Endometrial microvascular endothelial cells (primary cell): ENCODE data around the gene FSD1. TPM values are rescaled to one million over a fixed set of nuclear protein-coding genes. Genes with fewer than 3 reads are reported as not detected.
"Not testable (repeated sequence)": the region's sequence is repeated elsewhere in the genome, so short reads cannot be mapped to it uniquely, and the experiment has no call there.

ENCODE experiments used
- in situ Hi-C: cut with HindIII; loops from 2 replicates; pipeline ENCODE4 v1.10.0; 2017; ENCODE audit warnings: low sequenced_read_pairs, low pct_unique_long_range_greater_than_20kb; ENCODE audit errors: inconsistent ontology term
- total RNA-seq: library from RNA; depleted of rRNA; stranded (reverse); fragments of >200 nt; gene quantifications from one replicate; pipeline ENCODE4 v1.2.3, GENCODE V29; 2015; ENCODE audit errors: inconsistent ontology term

Gene FSD1
- total RNA-seq = 15.1 TPM

DNA sequence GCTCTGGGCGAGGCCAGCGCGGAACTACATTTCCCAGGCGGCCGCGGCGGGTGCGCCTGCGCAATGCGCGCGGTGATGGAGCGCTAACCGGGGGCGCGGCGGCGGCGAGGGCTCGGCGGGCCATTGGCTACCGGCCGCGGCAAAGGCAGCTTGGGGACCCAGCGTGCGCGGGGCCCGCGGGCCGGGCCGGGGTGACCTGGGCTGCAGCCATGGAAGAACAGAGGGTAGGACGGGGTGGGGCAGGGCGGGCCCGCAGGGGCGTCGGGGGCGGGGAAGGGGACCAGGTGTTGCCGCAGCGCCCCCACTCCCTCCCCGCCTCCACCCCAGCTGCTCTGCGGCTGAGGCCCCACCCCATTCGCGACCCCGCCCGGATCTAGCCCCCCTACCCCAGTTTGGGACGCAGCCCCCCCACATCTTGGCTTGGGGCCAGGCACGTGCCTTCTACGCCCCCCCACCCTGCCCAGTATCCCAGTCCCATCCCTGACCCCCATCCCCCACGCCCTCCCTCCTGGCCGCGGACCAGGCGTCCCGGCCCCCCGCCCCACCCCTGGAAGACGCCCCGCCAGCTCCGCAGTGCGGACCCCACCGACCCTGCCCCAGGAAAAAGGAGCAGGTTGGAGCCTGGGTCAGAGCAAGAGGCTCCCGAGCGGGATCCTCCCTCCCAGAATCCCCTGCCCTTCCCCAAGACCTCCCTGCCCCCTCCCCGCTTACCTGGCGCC, at the start of gene FSD1:
Gene FSD1, plus strand, starts transcription at position 61 of the 719 bp plus-strand sequence. Its CDS starts 149 bp downstream, at position 210.
- in situ Hi-C loops = no loop called here

DNA sequence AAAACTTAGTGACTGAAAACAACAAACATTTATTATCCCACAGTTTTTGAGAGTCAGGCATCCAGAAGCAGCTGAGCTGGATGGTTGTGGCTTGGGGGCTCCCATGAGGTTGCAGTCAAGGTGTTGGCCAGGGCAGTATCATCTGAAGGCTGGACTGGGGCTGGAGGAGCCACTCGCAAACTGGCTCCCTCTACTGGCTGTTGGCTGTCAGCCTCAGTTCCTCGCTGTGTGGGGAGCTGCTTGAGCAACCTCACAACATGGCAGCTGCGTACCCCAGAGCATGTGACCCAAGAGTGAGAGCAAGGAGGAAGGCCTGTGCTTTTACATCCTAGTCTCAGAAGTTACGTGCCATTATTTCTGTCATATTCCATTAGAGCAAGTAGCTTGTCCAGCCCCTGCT, 47.8 kb upstream of the FSD1 start:
- in situ Hi-C loops = no loop called here

DNA sequence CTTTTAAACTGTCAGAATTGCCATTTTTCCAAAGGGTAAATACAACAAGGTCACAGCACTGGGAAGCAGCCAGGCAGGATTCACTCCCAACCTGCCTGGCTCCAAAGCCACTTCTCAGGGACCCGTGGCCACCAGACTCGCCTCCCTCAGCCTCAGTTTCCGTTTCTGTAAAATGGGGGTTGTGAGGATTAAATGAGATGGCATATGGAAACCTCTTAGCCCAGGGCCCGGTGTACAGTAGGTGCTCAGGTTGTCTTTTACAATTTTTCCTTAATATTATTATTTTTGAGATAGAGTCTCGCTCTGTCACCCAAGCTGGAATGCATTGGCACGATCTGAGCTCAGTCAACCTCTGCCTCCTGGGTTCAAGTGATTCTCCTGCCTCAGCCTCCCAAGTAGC, 47.4 kb upstream of the FSD1 start:
- in situ Hi-C loops = no loop called here

DNA sequence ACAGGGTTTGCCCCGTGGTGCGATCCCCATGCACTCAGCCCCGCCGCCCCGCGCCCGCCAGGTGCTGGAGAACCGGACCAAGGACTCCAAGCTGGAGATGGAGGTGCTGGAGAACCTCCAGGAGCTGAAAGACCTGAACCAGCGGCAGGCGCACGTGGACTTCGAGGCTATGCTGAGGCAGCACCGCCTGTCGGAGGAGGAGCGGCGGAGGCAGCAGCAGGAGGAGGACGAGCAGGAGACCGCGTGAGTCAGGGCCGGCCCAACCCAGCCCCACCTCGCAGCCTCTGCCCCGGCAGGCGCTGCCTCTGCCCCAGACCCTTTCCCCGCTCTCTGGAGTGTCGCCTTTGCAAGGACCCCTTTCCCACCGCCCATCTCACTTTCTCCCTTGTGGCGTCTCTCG, 46.2 kb upstream of the FSD1 start:
- in situ Hi-C loops = no loop called here

DNA sequence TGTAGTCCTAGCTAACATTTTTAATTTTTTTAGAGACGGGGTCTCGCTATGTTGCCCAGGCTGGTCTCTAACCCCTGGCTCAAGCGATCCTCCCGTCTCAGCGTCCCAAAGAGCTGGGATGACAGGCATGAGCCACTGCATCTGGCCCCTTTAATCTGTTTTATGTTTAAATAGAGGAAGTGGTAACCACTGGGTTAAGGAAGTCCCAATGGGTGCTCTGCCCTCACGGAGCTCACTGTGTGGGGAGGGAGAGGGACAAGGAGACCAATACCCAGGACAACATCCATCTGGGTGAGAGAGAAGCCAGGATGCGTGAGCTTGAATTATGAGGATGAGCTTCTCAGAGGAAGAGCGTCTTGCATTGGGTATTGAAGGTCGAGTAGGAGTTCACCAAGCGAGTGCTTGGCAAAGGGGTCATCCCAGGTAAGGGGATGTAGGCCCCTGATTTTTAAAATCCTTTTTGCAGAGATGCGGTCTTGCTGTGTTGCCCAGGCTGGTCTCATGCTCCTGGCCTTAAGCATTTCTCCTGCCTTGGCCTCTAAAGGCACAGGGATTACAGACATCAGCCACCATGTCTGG, 43.7 kb upstream of the FSD1 start:
- in situ Hi-C loops = no loop called here

DNA sequence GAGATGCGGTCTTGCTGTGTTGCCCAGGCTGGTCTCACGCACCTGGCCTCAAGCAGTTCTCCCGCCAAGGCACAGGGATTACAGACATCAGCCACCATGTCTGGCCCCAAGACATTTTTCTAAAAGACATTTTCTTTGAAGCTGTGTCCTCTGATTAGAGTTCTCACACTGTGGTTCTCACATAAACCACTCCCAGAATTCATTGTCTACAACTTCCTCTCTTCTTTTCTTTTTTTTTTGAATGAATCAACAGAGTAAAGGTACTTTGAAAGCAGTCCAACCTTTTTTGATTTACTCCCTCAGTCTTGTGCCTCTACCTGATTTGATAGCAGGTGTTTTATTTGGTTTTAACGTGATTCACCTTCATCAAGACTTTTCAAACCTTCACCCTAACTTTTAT, 39.6 kb upstream of the FSD1 start:
- in situ Hi-C loops = no loop called here

DNA sequence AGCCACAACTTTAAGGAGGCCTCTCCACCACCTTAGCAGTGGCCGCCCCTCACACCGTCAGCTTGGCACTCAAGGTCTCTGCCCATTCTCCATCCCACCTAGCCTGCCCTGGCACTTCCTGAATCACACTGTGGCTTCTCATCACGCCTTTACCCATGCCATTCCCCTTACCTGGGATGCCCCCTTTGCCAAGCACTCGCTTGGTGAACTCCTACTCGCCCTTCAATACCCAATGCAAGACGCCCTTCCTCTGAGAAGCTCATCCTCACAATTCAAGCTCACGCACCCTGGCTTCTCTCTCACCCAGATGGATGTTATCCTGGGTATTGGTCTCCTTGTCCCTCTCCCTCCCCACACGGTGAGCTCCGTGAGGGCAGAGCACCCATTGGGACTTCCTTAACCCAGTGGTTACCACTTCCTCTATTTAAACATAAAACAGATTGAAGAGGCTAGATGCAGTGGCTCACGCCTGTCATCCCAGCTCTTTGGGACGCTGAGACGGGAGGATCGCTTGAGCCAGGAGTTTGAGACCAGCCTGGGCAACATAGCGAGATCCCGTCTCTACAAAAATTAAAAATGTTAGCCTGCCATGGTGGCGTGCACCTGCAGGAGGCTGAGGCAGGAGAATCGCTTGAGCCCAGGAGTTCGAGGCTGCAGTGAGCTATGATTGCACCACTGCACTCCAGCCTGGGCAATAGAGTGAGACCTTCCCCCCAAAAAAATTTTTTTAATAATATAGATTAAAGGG, 38.0 kb upstream of the FSD1 start:
- in situ Hi-C loops = no loop called here

DNA sequence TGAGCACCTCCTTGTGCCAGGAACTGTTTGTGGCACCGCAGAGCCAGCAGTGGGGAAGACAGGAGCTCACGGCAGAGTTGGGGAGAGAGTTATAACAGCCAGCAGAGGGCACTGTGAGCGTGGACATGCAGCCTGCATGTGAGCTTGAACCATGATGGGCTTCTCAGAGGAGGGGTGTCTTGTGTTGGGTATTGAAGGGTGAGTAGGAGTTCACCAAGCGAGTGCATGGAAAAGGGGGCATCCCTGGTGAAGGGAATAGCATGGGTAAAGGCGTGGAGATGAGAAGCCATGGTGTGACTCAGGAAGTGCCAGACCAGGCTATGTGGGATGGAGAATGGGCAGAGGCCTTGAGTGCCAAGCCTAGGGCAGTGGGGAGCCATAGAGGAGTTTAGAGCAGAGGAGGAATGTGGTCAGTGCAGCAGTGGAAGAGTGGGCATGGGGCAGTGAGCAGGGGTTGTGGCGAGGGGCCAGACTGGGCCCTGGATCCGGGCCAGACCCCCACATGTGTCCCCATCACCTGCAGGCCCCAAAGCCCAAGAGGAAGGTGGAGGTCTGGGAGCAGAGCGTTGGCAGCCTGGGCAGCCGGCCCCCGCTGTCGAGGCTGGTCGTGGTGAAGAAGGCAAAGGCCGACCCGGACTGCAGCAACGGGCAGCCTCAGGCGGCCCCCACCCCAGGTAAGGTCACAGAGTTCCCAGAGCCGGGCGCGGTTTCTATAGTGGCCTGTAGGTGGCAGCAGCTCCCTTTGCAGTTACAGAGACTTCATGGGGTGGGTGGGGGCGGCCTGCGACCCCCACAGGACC, 37.1 kb upstream of the FSD1 start:
- in situ Hi-C loops = no loop called here

DNA sequence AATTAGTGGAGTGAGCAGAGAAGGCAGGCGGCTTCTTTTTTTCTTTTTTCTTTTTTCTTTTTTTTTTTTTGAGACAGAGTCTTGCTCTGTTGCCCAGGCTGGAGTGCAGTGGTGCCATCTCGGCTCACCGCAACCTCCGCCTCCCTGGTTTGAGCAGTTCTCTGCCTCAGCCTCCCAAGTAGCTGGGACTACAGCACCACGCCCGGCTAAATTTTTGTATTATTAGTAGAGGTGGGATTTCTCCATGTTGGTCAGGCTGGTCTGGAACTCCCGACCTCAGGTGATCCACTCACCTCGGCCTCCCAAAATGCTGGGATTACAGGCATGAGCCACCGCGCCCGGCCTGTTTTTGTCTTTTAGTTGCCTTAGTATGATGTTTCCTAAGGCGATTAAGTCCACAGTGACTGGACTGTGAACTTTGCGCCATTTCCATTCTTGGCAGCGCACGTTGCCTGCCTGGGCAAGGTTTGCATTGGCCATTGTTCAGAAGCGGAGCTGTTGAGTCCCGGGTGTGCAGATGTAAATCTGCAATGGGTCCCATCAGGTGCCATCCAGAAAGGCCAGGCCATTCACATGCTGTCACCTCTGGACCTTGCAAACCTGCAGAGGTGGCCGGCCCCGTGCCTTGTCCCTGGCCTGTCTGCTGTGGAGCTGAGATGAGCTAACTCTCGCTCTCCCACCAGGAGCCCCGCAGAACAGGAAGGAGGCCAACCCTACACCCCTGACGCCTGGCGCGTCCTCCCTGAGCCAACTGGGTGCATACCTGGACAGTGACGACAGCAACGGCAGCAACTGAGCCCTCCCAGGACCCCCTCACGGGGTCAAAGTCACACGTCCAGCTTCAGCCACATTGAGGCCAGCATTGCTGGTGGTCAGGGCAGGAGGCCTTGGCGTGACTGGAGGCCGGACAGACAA, 36.2 kb upstream of the FSD1 start:
- in situ Hi-C loops = no loop called here

DNA sequence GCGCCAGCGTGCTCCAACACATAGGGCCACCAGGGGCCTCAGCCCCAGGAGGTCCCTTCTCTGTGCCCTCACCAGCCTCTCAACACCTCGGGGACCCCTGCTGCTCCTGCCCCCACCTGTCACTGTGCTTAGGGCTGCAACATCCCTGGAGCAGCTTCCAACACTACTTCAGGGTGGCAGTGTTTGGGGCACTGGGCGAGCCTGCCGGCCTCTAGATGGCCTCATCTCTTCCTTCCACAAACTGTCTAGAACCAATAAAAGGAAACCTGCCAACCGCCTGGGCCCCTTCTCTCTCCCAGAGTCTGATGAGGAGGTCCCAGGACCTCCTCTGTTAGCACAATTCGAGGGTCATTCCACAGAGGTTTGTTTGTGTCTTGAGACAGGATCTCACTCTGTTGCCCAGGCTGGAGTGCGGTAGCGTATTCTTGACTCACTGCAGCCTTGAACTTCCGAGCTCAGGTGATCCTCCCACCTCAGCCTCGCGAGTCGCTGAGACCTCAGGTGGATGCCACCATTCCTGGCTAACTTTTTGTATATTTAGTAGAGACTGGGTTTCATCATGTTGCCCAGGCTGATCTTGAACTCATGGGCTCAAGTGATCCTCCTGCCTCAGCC, 35.5 kb upstream of the FSD1 start:
- in situ Hi-C loops = no loop called here

DNA sequence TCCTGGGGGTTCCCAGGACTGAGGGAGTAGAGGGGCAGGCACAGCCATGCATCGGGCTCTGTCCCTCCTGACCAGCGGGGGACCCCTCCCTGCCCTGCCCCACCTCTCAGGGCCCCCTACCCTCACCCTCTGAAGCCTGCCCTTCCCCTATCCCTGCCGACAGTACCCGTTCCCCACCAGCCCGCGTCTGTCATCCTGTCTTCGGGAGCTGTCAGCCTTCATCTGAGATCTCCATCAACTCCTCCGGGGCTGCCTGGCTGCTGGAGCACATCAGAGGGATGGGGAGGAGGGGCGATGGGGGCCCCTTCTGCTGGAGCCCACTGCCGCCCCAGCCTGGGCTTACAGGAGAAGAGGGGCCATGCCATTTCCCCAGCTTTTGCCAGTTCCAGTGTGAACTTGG, 31.5 kb upstream of the FSD1 start:
- in situ Hi-C loops = no loop called here

DNA sequence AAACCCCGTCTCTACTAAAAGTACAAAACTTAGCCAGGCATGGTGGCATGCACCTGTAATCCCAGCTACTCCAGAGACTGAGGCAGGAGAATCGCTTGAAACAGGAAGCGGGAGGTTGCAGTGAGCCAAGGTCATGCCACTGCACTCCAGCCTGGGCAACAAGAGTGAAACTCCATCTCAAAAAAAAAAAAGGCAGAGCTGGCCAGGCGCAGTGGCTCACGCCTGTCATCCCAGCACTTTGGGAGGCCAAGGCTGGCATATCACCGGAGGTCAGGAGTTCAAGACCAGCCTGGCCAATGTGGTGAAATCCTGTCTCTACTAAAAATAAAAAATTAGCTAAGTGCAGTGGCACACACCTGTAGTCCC, 30.1 kb upstream of the FSD1 start:
- in situ Hi-C loops = not testable (repeated sequence)

DNA sequence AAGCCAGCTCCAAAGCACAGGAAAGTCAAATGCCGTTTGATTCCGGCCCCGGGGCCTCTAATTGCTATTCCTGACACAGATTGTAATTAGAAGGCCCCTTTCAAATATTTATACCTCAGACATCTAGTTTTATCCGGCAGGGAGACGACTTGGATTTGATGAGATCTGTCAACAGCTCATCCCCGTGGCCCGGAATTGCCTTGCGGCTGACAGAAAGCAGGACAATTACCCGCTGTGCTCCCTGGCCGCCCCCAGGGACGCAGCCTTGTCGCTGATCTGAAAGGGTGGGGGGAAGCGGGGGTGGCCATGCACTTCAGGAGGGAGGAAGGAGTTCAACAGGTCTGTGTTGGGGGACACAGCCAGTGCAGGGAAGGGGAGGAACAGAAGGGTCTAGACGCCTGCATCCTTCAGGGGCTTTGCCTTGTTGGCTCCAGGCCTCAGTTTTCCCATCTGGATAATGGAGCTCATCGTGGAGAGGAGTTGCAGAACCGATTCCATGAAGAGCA, 27.2 kb upstream of the FSD1 start:
- in situ Hi-C loops = no loop called here

DNA sequence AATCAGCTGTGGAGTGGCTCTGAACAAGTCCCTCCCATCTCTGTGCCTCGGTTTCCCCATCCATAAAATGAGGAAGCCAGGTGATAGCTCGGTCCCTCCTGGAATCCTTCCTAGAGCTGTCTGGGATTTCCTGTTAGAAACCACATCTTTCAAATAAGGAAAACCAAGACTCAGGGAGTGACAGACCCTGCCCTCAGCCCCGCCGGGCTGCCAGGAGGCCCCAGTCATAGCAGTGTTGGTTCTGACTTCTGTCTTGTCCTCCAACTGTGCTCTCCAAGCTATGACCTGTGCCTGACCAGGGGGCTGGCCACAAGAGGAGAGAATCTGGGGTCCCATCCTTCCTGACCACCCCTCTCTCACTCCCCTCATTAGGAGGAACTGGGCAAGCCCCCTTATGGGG, 26.4 kb upstream of the FSD1 start:
- in situ Hi-C loops = no loop called here

DNA sequence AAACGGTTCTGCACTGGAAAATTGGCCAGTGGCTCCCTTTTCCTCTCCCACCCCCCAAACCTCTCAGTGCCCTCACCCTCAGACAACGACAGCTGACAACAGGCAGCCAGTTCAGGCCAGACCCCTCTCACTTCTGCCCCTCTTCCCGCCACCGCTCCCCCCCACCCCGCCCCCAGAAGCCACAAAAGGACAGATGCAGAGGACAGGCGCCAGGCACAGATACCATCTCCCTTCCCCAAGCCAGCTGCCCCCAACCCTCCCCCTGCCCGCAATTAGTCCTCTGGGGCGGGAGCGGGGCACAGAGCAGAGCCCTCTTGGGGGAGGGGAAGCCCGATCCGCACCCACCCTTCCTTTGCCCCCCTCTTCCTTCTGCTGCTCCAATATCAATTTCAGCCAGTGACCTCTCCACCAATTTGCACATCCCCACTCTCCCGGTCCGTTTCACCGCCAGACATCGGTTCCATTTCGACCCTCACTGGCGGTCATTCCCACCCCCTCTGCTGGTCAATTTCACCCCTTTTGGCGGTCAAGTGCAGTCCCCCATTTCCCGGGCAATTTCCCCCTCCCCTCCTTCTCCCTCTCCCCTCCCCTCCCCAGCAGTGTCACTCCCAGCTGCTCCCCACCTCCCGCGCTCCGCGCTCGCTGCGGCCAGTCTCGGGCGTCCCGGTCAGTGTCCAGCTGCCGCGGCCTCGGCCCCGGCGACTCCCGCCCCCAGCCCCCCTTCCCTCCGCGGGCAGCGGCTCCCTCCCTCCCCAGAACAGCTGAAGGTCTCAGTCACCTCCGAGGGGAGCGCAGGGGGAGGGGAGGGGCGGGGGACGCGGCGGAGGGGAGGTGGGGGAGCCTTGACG, 25.8 kb upstream of the FSD1 start, which contains the start of gene SHD:
Gene SHD, plus strand, starts transcription at position 848 of the 848 bp plus-strand sequence. CDS start 798 bp downstream, outside the sequence.
- in situ Hi-C loops = no loop called here

DNA sequence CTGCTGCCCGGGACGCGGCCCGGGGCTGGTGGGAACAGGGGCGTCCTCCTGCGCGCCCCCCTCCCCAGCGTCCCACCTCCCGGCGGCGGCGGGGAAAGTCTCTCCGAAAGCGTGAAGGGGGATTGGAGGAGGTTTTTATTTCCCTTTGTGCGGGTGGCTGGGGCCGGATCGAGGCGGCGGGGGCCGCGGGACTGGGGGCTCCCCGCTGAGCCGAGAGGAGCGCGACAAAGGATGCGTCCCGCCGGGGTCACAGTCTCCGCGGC, 25.2 kb upstream of the FSD1 start:
- in situ Hi-C loops = no loop called here
